ENCODE measurements around the gene GRAMD4. TPM values are rescaled to one million over a fixed set of nuclear protein-coding genes. Genes with fewer than 3 reads are reported as not detected.
"Not testable (repeated sequence)": the region's sequence is repeated elsewhere in the genome, so short reads cannot be mapped to it uniquely, and the experiment has no call there.

The GRAMD4 gene
- total RNA-seq, 1 donor from 2014 or later: 85.7 TPM

DNA sequence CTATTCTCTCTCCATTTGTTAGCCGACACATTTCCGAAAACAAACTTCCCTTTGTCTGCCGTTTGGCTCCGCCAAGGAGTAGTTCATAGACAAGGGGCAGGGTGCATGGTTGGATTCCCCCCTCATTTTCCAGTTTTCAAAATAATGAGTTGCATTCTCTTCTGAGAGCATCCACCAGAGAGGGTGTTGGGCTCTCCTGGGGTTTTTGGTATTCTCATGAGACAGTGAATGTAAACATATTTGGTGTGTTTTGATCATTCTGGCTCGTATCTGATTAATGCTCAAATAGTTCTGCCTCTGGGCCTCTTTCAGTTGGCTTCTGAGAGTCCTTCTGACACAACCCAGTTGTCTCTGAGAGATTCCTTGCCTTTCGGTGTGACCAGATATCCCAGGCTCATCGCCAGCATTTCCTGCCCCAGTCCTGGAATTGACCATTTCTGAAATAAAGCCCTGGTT is 21.7 kb downstream of the GRAMD4 start:
- DNase-seq: no peak
- TF ChIP-seq, protein P1, sequence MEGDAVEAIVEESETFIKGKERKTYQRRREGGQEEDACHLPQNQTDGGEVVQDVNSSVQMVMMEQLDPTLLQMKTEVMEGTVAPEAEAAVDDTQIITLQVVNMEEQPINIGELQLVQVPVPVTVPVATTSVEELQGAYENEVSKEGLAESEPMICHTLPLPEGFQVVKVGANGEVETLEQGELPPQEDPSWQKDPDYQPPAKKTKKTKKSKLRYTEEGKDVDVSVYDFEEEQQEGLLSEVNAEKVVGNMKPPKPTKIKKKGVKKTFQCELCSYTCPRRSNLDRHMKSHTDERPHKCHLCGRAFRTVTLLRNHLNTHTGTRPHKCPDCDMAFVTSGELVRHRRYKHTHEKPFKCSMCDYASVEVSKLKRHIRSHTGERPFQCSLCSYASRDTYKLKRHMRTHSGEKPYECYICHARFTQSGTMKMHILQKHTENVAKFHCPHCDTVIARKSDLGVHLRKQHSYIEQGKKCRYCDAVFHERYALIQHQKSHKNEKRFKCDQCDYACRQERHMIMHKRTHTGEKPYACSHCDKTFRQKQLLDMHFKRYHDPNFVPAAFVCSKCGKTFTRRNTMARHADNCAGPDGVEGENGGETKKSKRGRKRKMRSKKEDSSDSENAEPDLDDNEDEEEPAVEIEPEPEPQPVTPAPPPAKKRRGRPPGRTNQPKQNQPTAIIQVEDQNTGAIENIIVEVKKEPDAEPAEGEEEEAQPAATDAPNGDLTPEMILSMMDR (IDR thresholded peaks at IDR 0.05; ENCODE audit: partially characterized antibody, unreplicated experiment): no peak
- Mint-ChIP-seq H3K4me3 (ENCODE audit: unreplicated experiment) (peak overlapping the region; percentile 67), H3K9me3 (ENCODE audit: unreplicated experiment) (peaks cover 24% of the 10 kb centered on the region), H3K27ac (ENCODE audit: unreplicated experiment) (peak overlapping the region; percentile 90), H3K36me3 (ENCODE audit: unreplicated experiment) (peaks cover 24% of the 10 kb centered on the region), H3K27me3 (ENCODE audit: unreplicated experiment) (peaks cover 27% of the 10 kb centered on the region), H3K4me1 (ENCODE audit: low read depth, unreplicated experiment) (peaks cover 39% of the 10 kb centered on the region)

DNA sequence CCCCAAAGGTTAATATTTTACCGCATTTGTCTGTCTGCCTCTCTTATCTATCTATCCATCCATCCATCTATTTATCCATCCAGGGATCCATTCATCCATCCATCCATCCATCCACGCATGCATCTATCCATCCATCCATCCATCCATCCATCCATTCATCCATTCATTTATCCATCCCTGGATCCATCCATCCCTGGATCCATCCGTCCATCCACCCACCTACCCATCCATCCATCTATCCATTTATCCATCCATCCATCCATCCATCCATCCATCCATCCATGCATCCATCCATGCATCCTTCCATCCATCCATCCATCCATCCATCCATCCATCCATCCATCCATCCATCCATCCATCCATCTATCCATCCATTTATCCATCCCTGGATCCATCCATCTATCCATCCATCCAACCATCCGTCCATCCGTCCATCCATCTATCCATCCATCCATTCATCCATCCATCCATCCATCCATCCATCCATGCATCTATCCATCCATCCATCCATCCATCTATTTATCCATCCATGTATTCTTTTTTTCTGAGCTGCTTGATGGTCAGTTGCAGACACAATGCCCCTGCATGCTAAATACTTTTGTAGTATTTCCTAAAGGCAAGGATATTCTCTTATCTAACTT is 22.8 kb downstream of the GRAMD4 start:
- H3K36me3 Mint-ChIP-seq (ENCODE audit: unreplicated experiment): peaks cover 24% of the 10 kb centered on the region
- H3K9me3 Mint-ChIP-seq (ENCODE audit: unreplicated experiment): peaks cover 20% of the 10 kb centered on the region
- not testable (repeated sequence) for DNase-seq; H3K4me3 Mint-ChIP-seq (ENCODE audit: unreplicated experiment)
- H3K27me3 Mint-ChIP-seq (ENCODE audit: unreplicated experiment): peaks cover 26% of the 10 kb centered on the region
- peak overlapping the region; percentile 6 for H3K27ac Mint-ChIP-seq (ENCODE audit: unreplicated experiment)
- H3K4me1 Mint-ChIP-seq (ENCODE audit: low read depth, unreplicated experiment): peaks cover 39% of the 10 kb centered on the region

GRCh38 chr22:46646531-46647215 is 26.5 kb downstream of the GRAMD4 start:
- Mint-ChIP-seq H3K36me3 (ENCODE audit: unreplicated experiment) (peaks cover 18% of the 10 kb centered on the region), H3K9me3 (ENCODE audit: unreplicated experiment) (peaks cover 8% of the 10 kb centered on the region), H3K4me1 (ENCODE audit: low read depth, unreplicated experiment) (peaks cover 27% of the 10 kb centered on the region), H3K27ac (ENCODE audit: unreplicated experiment) (no peak overlapping the region), H3K4me3 (ENCODE audit: unreplicated experiment) (no peak overlapping the region), H3K27me3 (ENCODE audit: unreplicated experiment) (peaks cover 14% of the 10 kb centered on the region)
- DNase-seq: no peak
- TF ChIP-seq, protein P1 (IDR thresholded peaks at IDR 0.05; ENCODE audit: partially characterized antibody, unreplicated experiment): no peak

DNA sequence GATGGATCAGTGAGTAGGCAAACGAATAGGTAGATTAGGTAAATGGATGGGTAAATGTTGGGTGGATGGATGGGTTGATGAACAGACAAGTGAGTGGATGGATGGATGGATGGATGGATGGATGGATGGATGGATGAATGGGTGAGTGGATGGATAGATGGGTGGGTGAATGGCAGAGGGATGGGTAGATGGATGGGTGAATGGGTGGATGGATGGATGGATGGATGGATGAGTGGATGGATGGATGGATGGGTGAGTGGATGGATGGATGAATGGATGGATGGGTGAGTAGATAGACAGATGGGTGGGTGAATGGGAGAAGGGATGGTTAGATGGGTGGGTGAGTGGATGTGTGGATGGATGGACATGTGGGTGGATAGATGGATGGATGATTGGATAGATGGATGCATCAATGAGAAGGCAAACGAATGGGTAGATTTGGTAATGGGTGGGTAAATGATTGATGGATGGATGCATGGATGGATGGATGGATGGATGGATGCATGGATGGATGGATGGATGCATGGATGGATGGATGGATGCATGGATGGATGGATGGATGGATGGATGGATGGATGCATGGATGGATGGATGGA is 28.1 kb downstream of the GRAMD4 start:
- not testable (repeated sequence) for H3K4me3 Mint-ChIP-seq (ENCODE audit: unreplicated experiment); H3K36me3 Mint-ChIP-seq (ENCODE audit: unreplicated experiment); H3K27ac Mint-ChIP-seq (ENCODE audit: unreplicated experiment); H3K9me3 Mint-ChIP-seq (ENCODE audit: unreplicated experiment); DNase-seq
- Mint-ChIP-seq H3K27me3 (ENCODE audit: unreplicated experiment) (peaks cover 15% of the 10 kb centered on the region), H3K4me1 (ENCODE audit: low read depth, unreplicated experiment) (peaks cover 32% of the 10 kb centered on the region)

DNA sequence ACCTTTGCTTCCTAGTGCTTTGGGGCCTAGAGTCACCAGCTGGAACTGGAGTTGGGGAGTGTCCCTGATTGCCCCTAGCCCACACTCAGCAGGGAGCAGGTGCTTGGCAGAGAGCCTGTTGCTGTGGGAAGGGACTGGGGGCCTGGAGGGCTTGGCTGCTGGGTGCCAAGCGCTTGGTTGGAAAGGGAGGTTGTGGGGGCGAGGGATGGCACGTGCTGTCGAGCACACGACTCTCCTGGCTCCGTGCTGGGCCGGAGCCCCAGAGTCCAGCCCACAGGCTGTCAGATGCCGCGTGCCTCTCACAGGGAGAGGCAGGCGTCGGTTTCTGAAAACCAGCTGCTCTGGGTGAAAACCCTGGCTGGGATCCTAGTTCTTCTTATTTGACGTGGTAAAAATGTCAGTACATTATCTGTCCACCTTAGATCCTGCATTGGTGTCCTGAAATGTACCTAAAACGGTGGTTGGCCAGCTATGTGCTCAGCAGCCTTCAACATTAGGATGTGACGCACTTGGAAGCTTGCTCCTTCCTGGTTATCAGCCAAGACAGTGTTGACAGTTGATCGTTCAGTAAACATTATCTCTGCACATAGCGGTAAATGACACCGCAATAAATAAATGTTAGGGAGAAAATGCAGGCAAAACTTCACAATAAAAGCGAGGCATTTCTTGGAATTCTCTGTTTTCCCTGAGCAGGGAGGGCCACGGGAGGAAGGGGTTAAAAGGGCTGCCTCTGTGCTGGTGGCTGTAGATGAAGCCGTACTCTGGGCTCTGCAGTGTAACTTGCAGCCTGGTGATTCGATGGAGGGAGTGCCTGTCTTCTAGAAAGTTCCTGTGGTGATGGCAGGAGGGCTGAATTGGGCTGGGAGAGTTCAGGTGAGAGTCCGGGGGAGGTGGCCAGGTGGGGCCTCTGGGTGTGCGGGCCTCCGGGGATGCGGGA is 29.2 kb downstream of the GRAMD4 start:
- no peak overlapping the region for H3K4me3 Mint-ChIP-seq (ENCODE audit: unreplicated experiment)
- DNase-seq: no peak
- H3K36me3 Mint-ChIP-seq (ENCODE audit: unreplicated experiment): peaks cover 4% of the 10 kb centered on the region
- peaks cover 7% of the 10 kb centered on the region for H3K9me3 Mint-ChIP-seq (ENCODE audit: unreplicated experiment)
- peaks cover 12% of the 10 kb centered on the region for H3K27me3 Mint-ChIP-seq (ENCODE audit: unreplicated experiment)
- peak overlapping the region; percentile 53 for H3K27ac Mint-ChIP-seq (ENCODE audit: unreplicated experiment)
- TF ChIP-seq, protein P1 (IDR thresholded peaks at IDR 0.05; ENCODE audit: partially characterized antibody, unreplicated experiment): no peak
- H3K4me1 Mint-ChIP-seq (ENCODE audit: low read depth, unreplicated experiment): peaks cover 32% of the 10 kb centered on the region

Measured in glutamatergic neuron (in vitro differentiated cells).